Measurements from ENCODE around the gene PCIF1.
"Not testable (repeated sequence)": the region's sequence is repeated elsewhere in the genome, so short reads cannot be mapped to it uniquely, and the experiment has no call there.

Gene PCIF1

DNA sequence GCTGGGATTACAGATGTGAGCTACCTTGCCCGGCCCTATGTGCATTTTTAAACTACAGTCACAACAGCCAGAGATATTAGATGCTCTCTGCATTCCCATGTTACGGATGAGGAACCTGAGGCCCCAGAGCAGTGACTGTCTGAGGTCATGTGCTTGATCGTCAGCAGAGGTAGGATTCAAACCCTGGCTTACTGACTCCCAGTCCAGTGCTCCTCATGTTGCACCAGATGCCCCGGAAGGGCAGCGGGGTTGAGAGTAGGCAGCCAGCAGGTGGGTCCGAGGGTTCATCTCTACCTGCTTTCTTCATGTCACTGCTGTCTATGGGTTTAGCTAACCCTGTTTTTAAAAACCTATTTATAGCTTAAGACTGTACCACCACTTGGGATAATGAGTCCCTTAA is 46.8 kb downstream of the PCIF1 start:
- no peak for DNase-seq (ENCODE audit: low read depth, low spot score)

DNA sequence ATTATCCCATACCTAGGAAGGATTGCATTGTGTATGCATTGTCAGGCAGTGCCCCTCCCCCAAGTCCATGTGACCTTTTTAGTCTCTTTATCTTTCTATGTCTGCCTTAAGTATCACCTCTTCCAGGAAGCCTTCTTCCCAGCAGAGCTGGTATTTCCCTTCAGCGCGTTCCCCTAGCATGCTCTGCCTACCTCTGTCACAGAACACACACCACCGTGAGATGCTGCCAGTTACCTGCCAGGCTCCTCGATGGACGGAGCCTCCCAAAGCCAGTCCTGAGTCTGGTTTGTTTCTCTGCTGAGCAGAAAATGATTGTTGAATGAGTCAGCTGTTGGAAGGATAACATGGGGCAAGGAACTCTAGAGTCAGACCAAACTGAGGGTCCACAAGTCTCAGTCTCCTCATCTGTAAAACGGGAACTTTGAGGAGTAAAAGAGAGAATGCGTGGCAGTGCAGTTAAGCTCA is 48.8 kb downstream of the PCIF1 start:
- H3K27ac ChIP-seq, result no peak overlapping the region
- DNase-seq (ENCODE audit: low read depth, low spot score), result no peak

More for the DNA sequence above, 46.8 kb downstream of the PCIF1 start:
- H3K27ac ChIP-seq, result no peak overlapping the region

DNA sequence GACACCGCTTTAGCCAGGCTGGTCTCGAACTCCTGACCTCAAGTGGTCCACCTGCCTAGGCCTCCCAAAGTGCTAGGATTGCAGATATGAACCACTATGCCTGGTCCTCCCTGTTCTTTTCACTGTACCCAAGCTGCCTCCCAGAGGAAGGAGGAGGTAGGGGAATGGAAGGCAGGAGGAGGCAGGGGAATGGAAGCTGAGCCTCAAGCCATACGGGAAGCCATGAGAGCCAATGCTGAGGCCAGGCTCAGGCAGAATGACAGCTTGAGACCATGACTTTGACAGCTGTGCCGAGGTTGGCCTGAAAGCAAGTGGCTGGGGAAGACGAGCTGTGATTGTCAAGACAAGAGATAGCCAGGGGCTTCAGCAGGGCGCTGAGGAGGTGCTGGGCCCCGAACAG is 51.1 kb downstream of the PCIF1 start:
- H3K27ac ChIP-seq, result no peak overlapping the region
- DNase-seq (ENCODE audit: low read depth, low spot score), result no peak

DNA sequence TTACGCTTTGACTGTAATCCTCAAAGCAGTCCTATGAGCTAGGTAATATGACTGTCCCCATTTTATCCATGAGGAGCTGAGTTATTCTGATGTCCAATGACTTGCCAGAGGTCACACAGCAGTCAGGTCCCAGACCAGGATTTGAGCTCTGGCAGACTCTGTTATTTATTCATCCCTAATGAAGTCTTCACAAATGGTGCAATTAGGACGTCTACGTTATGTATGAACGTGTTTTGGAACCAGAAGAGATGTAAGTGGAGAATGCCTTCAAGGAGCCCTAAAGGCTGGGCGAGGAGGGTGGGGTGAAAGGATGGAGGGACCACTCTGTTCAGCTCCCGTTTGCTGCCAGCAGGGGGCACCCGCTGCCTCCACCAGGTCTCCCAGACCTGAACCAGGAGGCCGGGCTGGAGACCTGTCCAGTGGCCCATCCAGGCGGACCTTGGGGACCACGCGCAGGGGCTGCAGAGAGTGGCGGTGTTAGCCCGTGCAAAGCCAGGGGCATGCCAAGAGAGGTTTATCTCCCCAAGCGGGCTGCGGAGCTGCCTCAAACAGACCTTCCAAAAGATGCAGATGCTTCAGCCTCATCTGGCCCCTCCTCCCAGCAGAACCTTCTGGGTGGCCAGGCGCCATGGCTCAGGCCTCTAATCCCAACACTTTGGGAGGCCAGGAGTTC is 52.8 kb downstream of the PCIF1 start:
- DNase-seq (ENCODE audit: low read depth, low spot score), result no peak
- H3K27ac ChIP-seq, result no peak overlapping the region

DNA sequence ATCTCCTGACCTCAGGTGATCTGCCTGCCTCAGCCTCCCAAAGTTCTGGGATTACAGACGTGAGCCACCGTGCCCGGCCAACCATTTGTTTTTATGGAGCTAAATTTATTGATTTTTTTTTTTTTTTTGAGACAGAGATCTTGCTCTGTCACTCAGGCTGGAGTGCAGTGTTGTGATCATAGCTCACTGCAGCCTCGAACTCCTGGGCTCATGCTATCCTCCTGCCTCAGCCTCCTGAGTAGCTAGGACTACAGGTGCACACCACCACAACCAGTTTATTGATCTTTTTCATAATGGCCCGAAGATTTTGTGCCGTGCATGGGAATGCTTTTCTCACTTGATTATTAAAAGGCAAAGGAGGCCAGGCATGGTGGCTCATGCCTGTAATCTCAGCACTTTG is 54.3 kb downstream of the PCIF1 start:
- H3K27ac ChIP-seq; DNase-seq (ENCODE audit: low read depth, low spot score): not testable (repeated sequence)

DNA sequence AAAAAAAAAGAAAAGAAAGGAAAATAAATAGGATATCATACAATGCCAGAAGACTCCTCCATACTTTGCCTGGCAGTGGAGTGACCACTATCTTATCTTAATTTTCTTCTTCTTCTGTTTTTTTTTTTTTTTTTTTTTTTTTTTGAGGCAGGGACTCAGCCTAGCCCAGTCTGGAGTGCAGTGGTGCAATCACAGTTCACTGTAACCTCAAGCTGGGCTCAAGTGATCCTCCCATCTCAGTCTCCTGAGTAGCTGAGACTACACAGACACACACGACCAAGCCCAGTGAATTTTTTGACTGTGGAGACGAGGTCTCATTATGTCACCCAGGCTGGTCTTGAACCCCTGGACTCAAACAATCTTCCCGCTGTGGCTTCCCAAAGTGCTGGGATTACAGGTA is 57.1 kb downstream of the PCIF1 start:
- H3K27ac ChIP-seq, result no peak overlapping the region
- DNase-seq (ENCODE audit: low read depth, low spot score), result no peak

DNA sequence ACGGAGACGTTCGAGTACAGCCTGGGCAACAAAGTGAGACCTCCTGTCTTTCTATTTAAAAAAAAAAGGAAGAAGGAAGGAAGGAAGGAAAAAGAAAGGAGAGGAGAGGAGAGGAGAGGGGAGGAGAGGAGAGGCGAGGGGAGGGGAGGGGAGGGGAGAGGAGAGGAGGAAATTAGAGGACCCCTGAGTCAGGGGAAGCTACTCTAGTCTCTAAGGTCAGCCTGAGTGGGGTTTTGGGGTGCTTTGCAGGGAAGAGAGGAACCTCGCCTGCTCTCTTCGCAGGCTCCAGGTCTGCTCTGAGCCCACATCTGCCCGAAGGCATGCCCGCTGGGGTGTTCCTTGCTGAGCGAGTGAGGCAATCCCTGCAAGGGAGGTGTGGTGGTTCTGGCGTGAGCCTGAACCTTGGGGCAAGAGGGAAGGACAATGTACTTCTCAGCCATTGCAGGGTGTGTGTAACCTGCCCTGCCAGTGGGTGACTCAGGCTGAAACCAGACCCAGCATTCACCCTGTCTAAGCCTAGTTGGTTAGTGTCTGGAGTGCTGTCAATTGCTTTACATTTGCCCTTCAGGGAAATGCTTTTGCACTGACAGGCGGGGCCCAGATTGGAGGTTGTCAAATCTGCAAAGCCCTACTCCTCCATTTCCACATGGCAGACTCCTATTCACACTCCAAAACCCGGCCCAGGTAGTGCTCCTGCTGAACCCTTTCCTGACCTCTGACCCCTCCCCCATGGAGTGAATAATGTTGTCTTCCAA is 58.9 kb downstream of the PCIF1 start:
- H3K27ac ChIP-seq, result peak overlapping the region; percentile 53
- DNase-seq (ENCODE audit: low read depth, low spot score), result peak; percentile 99

DNA sequence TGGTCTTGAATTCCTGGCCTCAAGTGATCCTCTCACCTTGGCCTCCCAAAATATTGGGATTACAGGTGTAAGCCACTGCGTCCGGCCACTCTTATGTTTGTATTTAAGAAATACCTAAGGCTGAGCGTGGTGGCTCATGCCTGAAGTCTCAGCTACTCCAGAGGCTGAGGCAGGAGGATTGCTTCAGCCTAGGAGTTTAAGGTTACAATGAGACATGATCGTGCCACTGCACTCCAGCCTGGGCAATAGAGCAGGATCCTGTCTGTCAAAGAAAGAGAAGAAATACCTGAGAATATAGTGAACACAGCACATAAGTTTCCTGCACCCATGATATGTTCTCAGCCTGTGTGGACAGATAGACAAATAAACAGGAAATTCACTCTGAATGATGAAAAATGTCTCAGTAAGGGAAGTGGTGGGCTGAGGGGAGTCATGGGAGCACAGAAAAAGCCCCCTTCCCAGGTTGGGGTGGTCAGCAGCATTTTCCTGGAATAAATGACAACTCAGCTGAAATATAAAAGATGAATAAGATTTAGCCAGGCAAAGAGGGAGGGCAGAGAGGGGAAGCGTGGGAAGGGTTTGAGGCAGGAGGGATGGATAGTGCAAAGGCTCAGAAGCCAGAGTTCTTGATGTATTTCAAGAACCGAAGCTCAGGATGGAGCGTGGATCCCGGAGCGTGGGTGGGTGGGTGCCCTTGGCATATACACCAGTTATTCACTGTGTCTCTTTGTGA is 60.4 kb downstream of the PCIF1 start:
- peak overlapping the region; percentile 12 for H3K27ac ChIP-seq

DNA sequence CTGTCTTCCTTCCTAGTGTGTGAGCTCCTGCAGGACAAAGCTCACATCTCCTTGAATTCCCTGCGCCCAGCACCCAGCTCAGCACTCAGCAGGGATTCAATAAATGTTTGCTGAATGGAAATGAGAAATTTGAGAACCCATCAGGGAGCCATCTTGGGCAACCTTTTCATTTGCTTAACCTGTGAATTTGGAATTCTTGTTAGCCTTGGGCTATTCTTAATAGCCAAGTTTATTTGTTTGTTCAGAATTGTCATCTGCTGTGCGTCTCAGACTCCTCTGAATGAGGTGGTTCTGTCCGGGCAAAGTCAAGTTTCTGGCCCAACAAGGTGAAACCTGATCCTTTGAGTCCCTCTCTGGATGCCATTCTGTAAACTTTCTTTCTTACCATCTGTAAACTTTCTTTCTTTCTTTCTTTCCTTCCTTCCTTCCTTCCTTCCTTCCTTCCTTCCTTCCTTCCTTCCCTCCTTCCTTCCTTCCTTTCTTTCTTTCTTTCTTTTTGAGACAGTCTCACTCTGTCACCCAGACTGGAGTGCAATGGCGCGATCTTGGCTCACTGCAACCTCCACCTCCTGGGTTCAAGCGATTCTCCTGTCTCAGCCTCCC is 61.1 kb downstream of the PCIF1 start:
- DNase-seq (ENCODE audit: low read depth, low spot score), result not testable (repeated sequence)
- peak overlapping the region; percentile 12 for H3K27ac ChIP-seq

More for the DNA sequence above, 60.4 kb downstream of the PCIF1 start:
- no peak for DNase-seq (ENCODE audit: low read depth, low spot score)

DNA sequence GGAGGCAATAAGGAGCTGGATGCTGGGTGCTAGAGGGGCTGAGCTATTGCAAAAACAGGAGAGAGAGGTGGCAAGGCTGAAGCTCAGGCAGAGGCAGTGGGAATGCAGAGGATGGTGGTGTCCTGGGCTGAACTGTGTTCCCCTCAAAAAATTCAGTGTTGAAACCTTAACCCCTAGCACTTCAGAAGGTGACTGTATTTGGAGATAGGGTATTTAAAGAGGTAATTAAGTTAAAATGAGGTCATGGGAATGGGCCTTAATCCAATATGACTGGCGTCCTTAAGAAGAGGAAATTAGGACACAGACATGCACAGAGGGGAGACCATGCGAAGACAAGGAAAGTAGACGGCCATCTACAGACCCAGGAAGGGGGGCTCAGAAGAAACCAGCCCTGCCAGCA is 62.7 kb downstream of the PCIF1 start:
- DNase-seq (ENCODE audit: low read depth, low spot score), result no peak
- H3K27ac ChIP-seq, result no peak overlapping the region

All from epithelial cell of prostate (primary cell).